NCI-H1417 treated with DMSO at 0.1 percent for 48 hours (cell line): ENCODE results near the gene GNAT2.
A peak's percentile ranks its signal among the peaks of the same experiment; 100 is the strongest.

Experiments
- DNase-seq: peaks from one replicate; lab custom pipeline; 2025; lab: John Stamatoyannopoulos, UW

The GNAT2 gene

DNA sequence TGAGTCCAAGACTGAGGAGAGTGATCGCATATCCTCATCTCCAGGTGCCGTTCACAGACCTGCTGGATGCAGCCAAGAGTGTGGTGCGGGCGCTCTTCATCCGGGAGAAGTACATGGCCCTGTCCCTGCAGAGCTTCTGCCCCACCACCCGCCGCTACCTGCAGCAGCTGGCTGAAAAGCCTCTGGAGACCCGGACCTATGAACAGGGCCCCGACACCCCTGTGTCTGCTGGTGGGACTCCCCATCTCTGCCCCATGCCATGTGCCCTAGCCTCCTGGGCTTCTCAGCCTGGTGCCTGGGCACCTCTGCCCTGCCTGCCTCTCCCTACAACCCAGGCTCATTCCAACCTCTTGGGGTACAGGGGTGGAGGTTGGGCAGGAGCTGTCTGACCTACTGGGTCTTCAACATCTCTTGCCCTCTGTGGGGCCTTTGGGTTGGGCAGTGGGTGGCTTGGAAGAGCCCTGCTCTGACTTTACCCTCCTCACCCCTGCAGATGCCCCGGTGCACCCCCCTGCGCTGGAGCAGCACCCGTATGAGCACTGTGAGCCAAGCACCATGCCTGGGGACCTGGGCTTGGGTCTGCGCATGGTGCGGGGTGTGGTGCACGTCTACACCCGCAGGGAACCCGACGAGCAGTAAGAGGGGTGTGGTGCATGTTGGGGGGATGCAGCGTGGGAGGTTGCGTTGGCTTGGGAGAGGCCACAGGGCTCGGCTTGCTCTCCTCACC, 7.4 kb upstream of the GNAT2 start:
- DNase-seq, result no peak

DNA sequence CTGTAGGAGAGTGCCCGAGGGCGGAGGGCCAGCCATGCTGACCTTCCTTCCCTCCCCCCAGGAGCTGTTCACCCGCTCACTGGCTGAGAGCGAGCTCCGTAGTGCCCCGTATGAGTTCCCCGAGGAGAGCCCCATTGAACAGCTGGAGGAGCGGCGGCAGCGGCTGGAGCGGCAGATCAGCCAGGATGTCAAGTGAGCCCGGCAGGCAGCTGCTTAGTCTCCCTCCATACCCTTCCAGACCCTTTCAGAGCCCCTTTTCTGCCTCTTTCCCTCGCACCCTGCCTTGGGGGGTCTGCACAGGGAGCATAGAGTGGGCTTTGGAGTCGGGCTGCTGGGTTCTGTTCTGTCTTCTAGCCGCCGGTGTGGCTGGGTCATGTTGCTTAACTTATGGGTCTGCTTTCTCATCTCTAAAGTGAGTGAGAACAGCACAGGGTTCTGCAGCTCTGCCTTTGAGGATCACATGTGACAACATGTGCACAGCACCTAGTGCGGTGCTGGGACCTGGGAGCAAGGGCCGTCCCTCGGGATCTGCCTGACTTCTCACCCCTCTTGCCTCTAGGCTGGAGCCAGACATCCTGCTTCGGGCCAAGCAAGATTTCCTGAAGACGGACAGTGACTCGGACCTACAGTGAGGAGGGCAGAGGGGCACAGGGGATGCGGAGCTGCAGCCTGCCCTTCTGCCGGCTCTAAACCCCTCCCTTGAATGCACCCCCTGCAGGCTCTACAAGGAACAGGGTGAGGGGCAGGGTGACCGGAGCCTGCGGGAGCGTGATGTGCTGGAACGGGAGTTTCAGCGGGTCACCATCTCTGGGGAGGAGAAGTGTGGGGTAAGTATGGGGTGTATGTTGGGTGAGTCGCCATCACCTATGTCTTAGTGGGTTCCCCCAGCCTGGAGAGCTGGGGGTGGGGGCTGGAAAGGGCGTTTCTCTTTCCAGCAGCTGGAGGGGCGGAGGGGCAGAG, 6.5 kb upstream of the GNAT2 start:
- no peak for DNase-seq

DNA sequence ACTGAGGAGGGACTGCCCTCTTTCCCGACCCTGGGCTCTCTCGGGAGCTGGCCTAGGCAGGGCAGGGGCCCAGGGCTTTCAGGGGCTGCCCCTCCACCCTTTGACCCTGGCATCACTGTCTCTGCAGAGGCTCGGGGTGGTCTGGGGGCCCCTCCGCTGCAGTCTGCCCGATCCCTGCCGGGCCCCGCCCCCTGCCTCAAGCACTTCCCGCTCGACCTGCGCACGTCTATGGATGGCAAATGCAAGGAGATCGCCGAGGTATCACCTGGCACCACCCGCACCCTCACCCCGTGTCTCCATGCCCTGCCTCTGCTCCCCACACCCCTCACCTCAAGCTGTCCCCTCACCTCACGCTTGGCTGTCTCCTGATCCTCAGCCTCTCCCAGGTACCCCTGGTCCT, 5.8 kb upstream of the GNAT2 start:
- DNase-seq, result no peak

DNA sequence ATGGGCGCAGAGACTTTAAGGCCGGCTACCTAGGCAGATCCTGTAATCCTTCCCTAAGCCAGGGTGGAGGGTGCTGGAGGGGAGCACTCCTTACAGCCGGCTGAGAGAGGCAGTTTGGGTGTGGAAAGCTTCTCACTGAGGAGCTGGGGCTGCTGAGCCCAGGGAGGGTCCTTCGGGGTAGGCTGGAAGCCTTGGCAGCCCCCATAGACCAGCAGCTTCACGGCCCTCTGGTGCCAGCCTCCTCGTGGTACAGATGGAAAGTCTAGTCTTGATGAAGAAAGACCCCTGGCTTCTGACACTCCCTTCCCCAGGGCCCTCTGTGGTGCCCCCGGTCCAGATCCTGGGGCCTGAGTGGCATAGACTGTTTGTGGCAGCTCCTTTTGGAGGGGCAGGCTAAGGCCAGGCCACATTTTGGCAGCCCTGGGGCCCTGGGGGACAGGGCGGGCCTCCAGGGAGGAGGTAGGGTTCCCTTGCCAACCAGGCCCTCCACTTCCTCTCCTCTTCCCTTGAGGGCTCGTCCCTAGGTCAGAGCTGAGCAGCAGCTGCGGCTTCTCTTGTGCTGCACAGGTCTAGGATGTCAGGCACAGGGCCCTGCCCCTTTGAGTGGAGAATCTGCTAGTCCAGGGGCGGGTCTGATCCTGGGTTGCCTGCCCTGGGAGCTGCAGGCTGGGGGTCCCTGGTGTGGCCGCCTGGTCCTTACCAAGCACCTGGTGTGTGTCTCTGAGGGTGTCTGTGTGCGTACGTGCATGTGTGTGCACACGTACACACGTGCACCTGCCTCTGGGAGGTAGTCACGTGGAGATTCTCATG, 5.0 kb upstream of the GNAT2 start:
- DNase-seq, result no peak

DNA sequence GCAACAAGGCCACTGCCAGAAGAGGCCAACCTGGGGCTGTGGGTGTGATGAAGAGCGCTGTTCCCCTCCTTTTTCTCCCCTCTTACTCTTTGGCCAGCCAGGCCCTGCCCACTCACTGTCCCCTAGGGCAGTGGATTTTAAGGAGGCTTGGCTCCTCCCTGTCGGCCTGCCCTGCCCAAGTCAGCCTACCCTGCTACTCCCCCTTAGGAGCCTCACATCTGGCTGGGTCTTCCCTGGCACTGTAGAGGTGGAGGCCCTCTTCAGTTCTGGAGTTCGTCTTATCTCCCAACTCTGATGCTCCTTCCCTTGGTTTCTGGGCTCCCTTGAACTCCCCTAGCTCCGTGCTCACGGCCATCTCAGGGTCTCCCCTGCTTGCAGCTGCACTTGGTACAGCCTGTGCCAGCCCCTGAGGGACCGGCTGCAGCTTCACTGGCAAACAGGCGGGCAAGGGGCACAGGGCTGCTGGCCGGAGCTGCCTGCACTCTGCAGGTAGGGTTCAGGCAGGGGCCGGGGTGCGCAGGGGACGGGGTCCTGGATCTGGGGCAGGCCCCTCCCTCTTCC, 4.3 kb upstream of the GNAT2 start:
- DNase-seq, result no peak

DNA sequence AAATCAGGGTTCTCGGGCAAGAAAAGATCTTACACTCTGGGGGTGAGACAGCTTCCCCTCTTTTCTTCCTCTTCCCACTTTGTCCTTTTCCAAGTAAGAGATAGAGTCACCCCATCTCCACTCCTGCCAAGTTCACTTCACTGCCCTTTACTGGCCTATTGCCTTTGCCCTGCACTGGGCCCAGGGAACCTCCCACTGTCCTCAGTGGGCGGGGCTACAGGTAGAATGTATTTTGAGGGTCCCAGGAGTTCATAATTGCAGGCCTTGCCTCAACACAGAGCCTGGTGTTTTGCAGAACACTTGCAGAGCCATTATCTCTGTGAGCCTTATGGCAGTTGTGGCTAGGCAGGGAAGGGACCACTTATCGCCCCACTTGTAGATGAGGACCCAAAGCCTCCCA, 3.5 kb upstream of the GNAT2 start:
- no peak for DNase-seq

DNA sequence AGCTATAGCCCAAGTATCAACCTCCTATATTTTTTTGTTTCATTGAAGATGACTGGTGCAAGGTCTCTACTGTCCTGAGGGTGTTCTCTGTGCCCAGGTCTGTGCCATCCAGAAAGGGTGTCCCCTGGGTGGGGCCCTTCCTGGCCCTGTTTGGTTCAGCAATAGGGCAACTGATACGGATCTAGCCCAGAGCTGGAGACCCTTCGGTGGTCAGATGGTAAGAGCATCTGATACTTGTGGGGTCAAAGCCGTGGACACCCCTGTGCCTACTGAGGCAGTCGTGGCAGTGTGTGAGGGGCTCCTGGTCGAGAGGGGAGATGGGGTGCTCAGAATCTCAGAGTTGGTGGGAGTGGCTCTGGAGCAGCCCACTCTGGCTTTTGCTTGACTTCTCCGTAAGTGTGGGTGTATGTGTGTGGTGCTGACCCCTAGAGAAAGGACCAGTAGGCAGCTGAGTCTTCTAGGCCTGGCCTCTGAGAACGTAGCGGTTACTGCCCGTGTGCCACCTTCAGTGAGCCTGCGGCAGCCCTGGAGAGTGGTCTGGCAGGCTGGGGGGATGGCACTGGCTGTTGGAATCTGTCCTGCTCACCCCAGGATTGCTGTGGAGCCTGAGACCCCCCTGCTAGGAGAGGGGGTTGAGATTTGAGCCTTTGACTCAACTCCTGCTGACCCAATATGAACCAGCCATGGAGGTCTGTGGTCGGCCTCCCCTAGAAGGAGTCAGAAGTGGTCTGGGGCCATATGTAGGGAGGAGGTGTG, 2.9 kb upstream of the GNAT2 start:
- DNase-seq, result no peak

DNA sequence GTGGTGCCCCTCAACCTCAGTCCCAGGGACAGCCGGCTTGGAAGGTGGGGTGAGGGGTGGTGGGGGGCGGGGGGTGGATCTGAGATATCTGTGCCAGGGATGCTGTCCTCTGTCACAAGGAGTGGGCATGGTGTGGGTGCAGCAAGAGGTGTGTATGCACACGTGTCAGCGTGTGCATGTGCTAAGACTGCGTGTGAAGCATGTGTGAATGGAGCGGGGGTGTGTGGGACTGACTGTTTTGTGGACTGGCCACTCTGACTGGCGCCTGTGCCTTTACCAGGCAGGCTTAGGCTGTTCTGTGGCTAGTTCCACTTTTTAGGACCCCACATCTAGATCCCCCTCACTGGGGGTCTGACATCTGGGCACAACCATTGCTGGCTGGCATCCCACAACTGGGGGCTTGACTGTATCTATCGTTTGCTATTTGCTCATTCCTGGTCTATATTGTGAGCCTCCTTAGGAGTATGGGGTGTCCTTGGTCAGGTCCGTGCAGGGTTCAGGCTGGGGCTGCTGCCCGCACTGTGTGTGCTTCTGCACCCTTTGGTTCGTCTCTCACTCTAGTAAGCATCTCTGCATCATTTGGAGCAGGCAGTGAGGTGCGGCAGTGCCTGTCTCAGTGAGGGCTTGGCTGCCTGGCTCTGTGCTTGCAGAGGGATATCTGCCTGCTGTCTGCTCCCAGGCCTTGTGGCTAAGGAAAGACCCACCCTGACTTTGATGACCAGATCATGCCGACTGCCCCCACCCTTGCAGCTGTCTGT, 2.1 kb upstream of the GNAT2 start:
- DNase-seq, result no peak

DNA sequence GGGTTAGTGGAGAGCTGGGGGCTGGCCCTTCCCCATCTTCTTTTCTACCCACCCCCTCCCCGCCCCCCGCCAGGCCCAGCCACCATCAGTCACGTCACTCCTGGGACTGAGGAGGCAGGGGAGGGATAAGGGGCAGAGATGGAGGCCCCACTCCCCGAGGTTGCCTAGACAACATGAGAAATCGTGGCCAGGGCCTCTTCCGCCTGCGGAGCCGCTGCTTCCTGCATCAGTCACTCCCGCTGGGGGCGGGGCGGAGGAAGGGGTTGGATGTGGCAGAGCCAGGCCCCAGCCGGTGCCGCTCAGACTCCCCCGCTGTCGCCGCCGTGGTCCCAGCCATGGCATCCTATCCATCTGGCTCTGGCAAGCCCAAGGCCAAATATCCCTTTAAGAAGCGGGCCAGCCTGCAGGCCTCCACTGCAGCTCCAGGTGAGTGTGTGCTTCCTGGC, 1.4 kb upstream of the GNAT2 start:
- peak; percentile 62 for DNase-seq

DNA sequence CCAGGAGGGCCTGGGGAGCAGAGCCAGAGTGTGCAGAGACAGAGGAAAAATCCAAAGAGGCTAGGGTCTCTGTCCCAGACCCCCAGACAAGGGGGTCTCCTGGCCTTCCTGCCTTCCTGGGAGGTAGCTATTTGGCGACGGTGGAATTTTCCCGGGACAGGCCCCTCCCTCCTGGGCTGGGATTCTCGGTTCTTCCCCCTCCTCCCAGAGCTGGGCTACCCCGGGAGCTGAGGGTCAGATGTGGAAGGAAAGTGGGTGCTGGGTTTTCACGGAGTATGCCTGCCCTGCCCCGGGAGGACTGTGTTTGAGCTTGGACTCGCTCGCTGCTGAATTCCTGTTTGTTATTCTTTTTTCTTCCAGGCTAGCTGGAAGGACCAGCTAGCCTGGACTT, 980 bp upstream of the GNAT2 start:
- no peak for DNase-seq

DNA sequence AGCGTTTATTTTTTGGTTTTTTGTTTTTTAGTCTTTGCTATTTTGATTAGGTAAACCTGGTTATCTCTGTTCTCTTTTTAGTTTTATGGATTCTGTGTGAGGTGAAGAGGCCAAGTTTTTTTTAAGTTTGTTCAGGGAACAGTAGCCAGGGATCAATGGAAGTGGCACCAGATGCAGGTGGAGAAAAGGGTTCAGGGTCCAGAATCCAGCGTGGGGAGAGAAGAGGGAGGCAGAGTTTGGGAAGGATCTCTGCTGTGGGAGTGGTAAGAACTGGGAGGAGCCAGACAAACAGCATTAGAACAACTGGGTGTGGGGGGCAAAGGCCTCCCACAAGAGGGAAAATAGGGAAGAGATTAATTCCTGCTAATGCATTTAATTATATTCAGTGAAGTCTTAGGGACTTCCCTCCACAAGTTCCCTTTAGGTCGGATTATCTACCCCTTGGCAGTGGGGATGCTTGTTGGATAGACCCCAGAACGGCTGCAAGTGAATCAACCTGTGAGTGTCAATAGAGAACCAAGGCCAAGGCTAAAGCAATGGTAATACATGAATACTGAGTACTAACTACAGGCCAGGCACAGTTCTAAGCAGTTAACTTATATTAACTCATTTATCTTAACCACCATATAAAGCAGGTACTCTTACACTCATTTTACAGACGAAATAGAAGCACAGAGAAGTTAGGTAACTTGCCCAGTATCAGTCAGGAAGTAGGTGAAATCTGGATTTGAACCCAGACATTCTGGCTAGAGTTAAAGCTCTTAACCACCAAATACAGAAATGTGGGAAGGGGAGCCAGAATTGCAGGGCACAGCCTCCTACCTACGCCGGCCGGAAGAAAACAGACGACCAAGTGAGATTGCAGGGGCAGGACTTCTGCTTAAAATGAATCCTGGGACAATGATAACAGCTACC, 498 bp downstream of the GNAT2 start:
- DNase-seq, result no peak

DNA sequence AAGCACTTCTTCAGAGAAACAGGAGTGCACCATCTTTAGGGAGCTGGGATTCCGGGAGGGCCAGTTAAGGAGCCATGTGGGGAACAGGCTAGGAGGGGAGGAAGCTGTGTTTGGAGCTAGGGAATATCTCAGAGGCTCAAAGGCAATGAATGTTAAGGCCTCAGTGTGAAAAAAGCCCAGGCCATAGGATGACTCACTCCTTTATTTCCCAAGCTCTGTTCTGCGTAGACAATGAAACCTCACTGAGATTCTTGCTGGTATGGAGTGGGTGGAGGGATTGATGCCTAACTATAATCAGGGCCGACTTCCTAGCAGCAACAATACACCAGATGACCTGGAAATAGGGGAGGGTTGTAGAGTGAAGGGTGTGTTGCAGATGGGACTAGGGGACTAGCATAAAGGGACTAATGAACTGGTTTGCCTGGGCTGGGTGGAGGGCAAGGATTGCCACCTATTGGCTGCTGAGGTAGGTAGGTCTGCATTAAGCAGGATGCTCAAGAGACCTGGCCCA, 2.1 kb downstream of the GNAT2 start:
- no peak for DNase-seq

DNA sequence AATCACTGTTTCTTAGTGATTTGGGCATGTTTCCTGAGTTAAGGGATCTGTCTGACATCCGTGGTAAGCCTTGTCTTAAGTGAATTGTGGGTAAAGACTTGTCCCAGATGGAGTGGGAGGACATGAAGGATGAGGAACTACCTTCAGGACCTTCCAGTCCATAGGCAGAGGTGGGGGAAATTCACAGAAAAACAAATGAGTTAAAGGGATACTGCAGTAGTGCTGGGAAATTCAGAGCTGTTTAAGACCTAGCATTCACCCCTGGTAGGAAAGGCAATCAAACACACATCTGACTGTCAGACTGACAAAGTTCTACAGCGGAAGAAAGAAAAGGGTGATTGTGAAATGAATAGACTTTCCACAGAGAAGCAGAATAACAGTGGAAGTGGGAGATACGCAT, 3.0 kb downstream of the GNAT2 start:
- no peak for DNase-seq

DNA sequence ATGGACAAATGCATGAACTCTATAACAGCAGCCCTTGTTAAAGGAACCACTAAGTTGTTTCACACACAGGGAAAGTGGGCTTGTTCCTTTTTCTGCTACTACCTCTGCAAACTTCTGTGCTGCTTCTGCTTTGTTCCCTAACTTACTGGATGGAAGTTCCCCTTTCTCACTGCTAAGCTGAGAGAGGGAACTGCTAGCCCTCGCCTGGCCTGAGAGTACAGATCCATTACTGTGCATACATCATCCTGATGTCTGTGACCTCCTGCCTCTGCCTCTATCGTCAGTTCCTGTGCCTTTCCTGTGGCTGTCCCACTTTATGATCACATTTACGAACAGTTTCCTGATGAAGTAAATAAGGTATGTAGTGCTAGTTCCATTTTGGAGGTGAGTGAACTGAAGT, 3.5 kb downstream of the GNAT2 start:
- DNase-seq, result no peak

DNA sequence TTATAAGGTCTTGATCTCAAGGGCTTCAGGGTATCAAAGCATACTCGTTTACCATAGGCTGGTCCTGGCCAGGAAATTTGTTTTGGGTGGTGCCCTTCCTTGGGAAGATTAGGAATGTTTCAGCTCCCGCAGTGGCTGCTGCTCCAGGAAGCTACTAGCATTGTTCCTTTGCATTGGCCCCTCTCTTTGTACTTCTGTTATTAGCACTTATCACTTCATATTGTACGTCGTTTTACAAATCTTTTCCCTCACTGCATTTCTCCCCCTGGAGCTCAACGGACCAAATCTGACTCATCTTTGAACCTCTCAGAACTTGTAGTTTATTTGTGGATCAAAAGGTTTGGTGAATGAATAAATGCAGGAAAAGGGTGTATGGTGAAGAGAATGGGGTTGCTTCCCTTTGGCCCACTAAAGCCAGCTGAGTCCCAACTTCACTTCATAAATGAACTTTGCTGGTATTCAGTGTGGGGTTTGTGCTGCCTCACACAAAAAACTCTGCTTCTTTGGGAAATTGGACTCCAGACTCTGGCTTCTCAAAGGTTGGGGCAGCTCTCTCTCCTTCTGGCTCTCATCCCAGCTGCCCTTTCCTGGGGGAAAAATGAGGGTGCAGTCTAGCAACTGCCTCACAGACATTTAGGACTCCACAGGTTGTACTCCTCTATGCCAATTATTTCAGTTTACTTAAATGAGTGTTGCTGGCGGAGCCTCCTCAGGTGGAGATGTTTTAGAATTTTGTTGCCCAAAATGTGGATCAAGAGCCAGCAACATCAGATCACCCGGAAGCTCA, 5.9 kb downstream of the GNAT2 start:
- DNase-seq, result no peak

DNA sequence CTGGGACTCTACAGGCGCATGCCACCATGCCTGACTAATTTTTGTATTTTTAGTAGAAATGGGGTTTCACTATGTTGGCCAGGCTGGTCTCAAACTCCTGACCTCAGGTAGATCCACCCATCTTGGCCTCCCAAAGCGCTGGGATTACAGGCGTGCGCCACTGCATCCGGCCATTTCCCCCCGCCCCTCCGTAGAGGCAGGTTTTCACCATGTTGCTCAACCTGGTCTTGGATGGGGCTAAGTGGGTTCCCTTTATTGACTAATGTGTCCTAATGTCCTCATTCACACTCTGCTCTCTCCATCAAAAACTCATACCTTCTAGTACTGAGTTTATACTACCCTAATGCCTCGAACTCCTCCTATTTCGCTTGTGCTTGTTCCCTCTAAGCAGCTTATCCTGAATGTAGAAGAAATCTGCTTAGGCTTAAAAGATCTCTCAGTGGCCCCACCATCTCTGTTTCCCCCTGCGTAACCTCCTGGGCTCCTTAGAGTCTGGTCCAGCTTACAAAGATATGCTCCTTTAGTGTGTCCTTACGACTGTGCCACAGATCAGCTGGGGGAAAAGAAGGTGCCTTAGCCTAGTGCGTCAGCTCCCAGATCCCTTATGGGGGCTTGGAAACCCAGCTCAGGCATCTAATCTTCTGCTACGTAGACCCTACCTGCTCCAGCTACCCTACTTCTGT, 8.0 kb downstream of the GNAT2 start:
- DNase-seq, result no peak

DNA sequence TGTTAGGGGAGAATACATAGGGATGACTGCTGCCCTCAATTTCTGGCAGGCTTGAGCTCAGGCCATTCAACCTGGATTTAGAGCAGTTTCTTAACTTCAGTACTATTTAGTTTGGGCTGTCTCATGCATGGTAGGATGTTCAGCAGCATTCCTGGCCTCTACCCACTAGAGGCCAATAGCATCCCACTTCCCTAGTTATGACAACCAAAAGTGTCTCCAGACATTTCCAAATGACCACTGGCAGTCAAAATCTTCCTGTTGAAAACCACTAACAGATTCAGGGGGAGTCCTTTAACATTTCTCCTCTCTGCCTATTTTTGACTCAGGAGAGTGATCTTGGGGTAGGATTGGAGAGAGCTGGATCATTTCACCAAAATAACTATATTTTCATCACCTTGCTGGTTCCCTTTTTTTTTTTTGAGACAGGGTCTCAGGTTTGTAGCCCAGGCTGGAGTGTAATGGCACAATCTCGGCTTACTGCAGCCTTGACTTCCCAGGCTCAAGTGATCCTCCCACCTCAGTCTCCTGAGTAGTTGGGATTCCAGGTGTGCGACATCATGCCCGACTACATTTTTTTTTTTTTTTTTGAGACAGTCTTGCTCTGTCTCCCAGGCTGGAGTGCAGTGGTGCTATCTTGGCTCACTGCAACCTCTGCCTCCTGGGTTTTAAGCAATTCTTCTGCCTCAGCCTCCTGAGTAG, 8.7 kb downstream of the GNAT2 start:
- no peak for DNase-seq
